Stimulated activated CD8-positive, alpha-beta memory T cell treated with anti-CD3 and anti-CD28 coated beads, Interleukin-7, amount 100 ng/mL, for 48 hours (primary cell): ENCODE results near the gene HORMAD2.
A peak's percentile ranks its signal among the peaks of the same experiment; 100 is the strongest.

Source experiments
- DNase-seq, 2 donors: peaks; one replicate each; pipeline ENCODE4 v3.0.0-alpha.2; 2020; ENCODE audit warnings: low read depth in 1 of 2; ENCODE audit errors: extremely low read depth in 1 of 2

HORMAD2 gene

DNA sequence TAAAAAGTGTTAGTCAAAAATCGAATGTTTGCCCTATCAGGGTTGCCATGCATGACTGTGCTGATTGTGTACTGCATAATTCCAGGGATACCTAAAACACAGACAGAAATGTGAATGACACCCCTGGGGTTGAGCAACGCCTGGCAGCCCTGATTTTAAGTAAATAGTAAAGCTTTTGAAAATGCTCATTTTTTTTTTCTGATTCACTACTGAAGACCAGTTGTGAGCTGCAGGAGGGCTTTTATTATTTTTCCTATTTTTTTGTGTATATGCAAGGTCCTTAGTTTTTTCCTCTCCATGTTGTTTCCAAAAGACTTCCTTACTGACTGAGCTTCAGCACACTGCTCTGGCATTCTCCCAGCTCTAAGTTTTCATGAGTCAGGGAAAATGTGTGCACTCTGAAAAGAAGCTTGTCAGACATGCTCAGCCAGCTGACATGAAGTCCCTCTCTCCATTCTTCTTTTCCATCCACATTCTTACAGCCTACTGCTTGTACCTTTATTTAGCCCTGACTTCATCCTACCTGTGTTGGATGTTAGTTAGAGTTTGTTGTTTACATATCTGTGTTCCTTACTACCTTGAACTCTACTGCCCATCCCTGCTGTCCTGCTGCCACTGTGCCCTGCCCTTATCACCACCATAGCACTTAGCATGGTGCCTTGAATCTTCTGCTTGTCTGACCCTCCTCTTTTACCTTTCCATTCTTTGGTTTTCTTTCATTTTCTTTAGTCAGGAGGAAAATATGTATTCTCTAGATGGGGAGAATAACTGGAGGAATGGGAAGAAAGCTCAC is 79.5 kb downstream of the HORMAD2 start:
- DNase-seq: no peak

DNA sequence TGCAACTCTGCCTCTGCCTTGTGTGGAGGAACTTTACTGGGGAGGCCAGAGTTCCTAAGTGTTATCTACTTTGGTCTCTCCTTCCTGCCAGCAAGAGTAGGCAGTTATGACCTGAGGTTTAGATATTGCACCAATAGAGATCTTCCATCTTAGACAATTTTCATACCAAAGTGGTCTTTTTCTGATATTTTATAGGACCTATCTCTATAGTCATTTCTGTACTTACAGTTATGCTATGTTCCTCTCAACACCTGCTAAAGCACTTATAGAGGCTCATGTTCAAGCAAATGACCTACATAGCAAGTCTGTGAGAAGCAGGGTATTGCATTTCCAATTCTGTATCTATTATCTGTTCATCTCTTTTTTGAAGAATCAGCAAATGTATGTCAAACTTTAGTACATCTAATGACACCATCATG is 80.8 kb downstream of the HORMAD2 start:
- DNase-seq: no peak

DNA sequence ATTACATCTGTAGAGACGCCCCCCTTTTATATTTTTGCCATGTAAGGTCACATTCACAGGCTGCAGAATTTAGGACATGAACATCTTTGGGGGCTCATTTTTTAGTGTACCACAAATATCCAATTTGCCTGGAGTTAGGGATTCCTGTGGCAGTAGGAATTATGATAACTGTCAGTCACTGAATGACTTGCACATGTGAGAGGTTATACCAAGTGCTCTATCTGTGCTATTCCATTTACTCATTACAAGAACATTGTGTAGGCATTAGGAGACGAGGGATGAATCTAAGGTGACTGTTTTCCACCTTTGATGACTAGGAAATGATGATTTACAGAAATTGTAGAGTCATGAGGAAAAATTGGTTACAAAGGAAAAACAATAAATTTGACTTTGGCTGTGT is 87.0 kb downstream of the HORMAD2 start:
- no peak for DNase-seq

DNA sequence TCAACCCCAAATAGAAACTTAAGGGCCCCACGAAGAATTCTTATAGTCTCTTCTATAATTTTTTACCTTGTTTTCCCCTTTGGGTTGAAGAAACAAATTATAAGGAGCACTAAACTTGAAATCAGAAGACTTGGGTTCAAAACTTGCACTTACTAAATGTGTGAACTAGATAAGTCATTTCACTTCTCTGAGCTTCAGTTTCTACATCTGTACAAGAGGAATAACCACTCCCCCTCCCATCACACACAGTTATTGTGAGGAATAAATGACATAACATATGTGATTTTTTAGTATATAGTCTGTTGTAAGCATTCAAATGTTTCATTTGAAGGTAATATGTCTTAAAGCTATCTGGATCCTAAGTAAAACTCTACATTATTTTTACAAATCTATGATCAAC is 87.5 kb downstream of the HORMAD2 start:
- no peak for DNase-seq

DNA sequence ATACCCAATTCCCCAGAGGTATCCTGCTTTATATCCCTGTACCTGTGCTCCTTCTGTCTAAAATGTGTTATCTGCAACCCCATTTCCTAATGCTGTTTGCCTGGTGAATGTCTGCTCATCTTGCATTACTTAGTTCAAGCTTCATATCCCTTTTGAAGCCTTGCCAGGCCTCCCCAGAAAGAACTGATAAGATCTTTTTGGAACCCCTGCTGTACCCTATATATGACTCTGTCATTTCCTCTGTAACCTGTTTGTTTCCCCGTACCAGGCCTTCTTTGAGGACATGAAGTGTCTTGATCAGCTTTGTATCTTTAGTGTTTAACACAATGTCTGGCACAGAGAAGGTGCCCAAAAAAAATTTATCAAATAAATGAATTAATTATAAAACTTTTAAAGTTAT is 88.7 kb downstream of the HORMAD2 start:
- DNase-seq: no peak

DNA sequence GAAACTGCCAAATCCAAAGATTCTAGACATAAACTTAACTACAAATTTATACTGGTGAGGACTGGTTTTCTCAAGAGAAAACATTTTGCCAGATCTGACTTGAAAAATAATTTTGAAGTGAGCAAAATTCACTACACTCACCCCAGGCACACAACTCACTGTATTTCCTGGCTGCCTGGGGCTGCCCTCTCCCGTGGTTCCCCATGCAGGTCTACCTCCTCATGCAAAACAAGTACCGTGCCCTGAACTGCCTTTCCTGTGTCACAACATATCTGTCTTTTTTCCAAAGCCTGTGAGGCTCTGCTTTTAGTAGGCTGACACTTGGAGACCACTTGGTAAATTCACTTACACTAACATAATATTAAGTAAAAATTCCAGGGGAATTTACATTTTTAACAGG is 89.9 kb downstream of the HORMAD2 start:
- no peak for DNase-seq

DNA sequence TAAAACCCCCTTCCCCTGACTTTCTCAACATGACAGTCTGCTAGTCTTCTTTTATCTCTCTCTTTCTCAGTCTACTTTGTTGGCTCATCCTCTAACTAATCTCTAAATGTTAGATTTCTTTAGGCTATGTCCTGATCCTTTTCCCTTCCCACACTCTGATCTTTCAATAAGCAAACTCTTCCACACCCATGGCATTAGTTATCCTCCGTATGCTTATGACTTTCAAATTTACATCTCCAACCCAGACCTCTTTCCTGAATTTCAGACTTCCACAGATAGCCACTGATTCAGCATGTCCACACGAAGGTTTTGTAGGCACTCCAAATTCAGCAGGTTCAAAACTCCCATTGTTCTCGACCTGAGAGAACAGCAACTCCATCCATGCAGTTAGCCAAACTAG is 90.7 kb downstream of the HORMAD2 start:
- no peak for DNase-seq

DNA sequence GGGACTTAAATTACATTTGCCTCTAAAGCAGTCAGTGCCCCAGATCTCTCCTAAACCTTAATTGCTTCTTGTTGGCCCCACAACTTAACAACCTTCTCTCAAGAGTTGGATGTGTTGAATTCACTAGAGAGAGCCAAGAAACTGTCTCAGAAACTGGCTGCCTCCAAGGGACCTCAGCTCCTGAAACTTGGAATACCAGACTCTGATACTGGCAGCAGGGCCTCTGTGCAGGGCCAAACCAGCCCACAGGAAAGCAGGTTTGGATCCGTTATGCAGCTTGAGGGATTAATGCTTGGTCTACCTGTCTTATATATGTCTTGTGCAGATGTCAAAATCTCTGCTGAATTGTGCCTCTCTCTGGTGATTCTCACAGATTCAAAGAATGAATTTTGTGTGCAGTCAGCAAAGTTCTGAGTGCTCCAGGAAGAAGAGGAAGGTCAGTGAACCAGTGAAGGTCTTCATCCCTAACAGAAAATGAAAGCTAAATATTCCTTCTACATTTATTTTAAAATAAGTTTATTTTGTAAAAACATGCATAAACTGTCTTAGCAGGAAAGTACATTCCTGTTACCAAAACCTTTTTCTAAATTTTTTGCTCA is 95.5 kb downstream of the HORMAD2 start:
- no peak for DNase-seq

DNA sequence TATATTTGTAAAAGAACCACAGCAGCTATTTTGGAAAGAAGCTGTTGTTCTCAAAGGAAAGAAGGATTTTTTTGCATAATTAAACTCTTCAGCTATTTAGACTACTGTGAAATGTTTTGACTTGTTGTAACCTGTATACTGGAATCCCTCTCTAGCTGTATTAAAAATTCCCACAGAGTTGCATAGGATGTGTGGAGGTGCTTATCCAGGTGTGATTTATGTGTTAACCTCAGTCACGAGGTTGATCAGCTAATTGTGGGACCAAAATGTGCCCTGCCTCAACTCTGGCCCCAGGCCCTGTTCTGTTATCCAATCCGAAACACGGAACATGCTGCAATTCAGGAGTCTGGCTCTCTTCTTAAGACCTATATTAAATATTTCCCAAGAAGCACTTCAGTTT is 96.2 kb downstream of the HORMAD2 start:
- no peak for DNase-seq

DNA sequence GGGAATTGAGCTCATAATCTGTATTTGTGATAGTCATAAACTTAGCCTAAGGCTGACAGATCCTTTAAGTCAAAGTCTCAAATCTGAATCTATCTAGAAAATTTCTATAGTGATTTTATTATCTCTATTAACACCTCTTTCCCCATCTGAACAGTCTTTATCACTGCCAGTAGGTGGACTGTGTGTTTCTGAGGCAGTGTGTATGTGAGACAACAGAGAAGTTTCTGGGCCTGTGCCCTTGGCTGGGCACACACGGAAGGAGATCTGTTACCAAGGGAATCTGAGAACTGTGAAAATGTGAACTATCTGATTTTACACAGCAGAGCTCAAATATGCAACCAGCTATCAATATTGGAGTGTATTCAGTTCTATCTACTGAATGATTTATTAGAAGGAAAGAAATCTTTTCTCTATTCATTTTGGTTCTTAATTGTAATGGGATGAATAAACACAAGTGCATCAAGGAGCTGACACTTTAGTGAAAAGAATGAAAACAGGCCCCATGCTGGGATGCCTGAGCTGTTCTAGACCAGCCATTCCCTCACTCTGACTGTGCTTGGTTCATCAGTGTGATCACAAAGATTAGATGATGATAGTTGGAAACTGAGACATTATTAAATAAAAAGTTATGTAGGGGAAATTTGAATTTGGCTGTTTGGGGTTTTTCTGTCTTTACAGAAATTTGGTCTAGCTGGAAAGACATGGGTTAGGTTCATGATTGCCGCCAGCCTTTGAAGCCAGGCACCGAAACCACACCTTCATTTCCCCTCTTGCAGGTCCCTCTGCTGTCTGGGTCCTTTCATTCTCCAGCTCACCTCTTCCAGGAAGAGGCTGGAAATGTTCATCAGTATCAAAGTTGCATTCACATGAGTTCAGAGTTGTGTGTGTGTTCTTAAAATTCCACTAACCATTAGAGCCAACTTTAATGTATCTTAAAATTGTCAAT is 98.2 kb downstream of the HORMAD2 start:
- peak in 1 of 2 donors; percentile 51 for DNase-seq

DNA sequence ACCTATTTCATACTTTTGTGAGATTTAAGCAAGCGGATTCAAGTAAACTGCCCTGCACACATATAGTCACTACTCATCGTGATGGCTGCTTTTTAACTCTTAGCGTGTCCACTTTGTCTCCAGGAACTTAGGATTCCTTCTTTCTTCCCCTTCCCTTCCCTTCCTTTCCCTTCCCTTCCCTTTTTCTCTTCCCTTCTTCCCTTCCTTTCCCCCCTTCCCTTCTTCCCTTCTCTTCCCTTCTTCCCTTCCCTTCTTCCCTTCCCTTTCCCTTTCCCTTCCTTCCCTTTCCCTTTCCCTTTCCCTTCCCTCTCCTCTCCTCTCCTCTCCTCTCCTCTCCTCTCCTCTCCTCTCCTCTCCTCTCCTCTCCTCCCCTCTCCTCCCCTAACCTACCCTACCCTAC is 100.4 kb downstream of the HORMAD2 start:
- no peak for DNase-seq

DNA sequence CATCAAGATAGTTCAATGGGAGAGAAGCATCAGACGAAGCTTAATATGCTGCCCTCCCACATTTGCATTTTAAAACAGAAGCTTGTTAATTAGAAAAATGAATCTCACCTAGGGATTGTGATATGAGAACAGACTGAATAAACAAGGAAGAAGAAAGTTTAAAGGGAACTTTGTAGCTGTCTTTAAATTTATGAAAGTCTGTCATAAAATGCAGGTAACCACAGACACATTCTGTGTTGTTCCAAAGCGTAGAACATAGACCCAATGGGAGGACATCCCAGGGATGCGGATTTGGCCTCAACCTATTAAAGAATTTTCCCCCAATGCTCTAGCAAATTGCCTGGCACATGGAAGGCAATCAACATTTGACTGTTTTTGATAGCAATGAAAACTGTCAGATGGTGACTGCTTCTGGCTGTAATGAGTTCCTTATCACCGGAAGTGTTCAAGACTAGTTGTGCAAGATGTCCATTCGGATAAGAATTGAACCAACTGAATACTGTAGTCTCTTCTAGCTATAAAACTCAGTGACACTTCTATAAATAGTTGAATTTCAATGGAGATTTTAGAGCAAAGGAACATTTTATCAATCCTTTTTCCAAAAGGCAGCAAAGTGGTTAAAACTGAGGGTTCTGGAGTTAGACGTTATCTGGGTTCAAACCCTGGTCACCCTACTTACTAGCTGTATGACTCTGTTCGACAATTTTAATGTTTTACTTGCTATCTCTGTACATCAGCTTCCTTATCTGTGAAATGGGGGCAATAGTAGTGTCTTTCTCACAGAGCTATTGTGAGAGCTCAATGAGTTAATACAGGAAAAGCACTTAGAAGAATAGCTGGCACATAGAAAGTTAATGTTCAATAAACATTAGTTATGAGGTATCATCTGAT is 101.4 kb downstream of the HORMAD2 start:
- DNase-seq: no peak

DNA sequence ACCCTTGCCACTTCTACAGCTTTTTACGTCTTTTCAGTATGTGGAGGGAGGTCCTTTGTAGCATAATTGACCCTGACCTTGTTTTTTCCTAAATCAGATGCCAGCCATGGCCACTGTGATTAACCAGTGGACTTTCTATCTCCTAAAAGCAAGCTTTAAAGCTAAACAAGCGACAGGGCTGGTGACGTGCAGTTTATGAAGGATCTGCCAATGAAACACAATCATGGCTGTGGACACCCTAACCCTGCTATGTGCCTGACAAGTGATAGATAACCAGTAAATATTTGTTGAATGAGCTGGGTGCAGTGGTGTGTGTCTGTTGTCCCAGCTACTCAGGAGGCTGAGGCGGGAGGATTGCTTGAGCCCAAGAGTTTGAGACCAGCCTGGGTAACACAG is 102.1 kb downstream of the HORMAD2 start:
- DNase-seq: no peak

DNA sequence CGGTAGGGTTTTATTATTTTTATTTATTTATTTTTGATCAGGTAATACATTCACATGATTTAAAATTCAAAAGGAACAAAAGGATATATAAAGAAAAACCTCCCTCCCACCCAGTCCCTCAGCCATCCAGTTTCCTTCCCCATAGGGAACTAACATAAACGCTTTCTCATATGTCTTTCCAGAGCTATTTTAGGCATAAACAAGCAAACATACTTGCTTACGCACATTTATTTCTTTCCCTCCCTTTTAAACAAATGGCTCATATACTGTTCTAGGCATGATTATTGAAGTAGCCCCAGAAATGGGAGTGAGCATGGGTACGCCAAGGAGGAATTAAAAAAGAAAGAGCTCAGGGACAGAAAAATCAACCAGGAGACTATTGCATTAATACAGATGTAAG is 102.6 kb downstream of the HORMAD2 start:
- DNase-seq: no peak

DNA sequence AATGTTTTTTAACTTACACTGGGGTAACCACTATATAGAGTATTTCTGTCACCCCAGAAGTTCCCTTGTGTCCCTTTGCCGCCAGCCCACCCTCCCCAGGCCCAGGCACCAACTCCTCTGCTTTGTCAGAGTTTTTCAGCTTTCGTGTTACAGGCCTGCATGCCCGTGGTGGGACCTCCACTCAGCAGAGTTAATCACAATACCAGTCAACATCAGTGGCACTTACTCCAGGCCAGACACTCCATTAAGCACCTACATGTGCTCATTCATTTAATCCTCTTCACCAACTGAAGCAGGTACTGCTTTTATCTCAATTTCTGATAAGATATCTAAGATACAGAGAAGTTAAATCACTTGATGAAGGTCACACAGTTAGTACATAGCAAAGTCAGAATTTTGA is 103.0 kb downstream of the HORMAD2 start:
- no peak for DNase-seq

DNA sequence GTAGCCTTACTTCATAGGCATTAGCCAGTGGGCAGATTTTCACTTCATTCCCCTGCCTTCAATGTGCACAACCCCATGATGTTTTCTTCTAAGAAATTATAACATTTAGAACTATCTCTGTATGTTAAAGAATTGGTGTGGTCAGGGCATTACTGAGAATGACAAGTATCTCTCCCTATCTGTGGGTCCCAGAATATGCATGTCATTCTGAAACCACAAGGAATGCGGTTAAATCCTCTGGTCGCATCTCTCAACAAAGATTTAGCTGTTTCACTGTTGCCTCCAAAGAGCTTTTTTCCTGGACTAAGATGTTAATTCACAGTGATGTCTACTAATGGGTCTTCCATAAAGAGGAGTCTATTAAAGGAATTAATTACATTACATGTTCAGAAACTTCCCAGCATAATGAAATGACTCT is 103.6 kb downstream of the HORMAD2 start:
- no peak for DNase-seq

DNA sequence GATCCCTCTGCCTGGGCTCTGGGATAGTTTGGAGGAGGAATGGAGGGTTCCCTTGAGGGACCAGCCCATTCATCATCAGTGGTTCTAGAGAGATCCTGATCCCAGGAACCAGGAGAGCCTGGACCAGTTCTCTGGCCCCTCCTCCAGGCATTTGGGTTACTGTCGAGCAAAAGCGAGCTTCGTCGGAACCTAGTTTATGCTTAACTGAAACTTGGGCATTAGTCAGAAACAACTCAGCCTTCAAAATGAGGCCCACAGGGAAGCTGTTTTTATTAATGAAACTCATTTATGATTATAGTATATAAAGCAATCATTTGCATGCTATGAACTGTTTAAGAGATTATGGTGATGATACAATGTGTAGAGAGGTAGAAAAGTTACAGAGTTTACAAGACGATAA is 104.9 kb downstream of the HORMAD2 start:
- no peak for DNase-seq

DNA sequence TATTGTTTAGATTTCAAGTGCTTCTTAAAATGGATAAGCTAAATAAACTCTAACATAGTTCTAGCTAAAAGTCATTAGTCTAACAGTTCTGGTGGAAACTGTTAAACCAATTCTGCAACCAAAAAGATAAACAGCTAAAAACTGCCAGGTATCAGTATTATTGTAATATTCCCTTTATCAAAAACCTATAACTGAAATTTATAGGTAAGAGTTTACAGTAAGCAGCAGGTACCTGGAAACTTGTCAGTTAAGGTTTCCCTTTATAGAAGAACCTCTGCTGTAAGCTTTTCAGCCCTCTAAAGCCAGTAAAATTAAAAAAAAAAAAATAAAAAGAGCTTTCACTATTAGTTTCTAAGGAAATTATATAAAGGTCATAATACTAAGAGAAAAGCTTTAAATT is 105.3 kb downstream of the HORMAD2 start:
- DNase-seq: no peak

DNA sequence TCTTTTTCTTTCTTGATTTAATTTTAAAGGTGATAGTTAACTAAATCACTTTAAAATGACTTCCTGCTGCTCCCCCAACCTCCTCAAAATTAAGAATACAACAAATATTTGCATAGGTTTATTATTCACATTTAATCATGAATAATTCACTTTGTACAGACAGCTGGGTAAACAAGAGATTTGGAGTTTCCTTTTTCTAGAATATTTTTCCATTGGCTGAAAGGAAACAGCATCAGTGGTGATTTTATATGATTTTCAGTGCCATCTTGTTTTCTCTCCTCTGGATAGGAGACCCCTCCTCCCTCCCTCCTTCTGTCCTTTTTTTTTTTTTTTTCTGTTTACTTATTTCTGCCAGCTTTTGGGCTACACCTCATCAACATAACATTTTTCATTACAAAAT is 105.8 kb downstream of the HORMAD2 start:
- no peak for DNase-seq

DNA sequence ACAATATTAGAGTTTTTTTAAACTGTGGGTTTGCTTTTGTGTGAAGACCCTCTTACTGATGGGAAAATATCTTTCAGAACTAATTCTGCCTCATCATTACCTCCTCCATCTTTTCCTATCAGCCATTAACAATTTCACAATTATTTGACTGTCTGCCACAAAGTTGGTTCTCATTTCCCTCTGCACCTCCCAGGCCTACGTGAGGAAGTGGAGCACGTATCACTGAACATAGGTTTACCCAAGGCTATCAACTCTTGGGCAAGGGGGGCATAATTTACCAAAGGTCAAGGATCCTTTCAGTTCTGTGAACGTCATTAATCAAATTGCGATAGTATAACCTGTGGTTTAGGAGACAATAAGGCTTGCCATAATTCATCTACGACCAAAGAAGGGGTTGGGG is 106.2 kb downstream of the HORMAD2 start:
- DNase-seq: no peak

DNA sequence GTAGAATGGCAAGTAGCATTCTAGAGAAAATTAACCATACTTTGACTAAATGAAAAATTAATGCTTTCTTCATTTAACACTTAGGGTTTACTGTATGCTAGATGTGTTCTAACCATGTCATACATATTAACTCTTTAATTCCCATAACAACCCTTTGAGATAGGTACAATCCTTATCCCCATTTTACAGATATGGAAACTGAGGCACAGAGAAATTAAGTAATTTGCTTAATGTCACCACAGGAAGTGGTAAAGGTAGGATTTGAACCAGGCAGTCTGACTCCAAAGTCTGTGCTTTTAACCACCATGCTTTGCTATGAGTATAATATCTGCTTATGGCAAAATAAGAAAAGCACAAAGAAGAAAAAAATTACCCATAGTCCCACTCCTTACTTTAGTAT is 106.8 kb downstream of the HORMAD2 start:
- DNase-seq: no peak
